ENCODE results near the gene NMT1.

DNA sequence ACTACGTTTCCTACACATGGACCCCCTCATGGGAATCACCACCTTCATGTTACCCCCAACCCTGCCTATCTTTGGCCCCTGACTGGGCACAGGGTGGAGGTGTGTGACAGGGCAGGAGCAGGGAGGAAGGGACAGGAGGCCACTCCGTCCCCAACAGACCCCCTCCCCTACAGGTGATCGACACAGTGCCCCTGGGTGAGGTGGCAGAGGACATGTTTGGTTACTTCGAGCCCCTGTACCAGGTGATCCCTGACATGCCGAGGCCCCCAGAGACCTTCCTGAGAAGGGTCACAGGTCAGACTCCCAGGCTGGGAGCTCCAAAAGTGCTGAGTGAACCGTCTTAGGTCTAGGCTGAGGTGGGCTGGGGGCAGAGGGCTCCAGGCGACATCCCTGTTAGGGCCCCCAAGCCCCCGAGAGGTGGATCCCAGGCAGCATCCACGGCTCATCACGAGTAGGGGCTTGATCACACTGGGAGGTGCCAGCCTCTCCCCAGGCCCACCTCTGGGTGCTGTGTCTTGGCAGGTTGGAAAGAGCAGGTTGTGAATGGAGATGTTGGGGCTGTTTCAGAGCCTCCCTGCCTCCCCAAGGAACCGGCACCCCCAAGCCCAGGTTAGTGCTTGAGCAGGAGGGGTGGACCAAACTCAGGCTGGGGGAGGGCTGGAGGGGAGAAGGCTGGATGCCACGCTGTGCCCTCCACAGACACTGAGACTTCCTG, 75.9 kb downstream of the NMT1 start:
- TF ChIP-seq ZNF274 (IDR thresholded peaks at IDR 0.05; ENCODE audit: low read depth, low read length) (no peak), SUZ12 (IDR thresholded peaks at IDR 0.05; ENCODE audit: extremely low read depth, insufficient read depth, insufficient read length) (no peak), YY1 (IDR thresholded peaks at IDR 0.05; ENCODE audit: insufficient read depth, insufficient read length) (no peak)

All from NT2/D1 (cell line).